IMR-90 (cell line): ENCODE results near the gene ARHGEF10L. TPM values are rescaled to one million over a fixed set of nuclear protein-coding genes. Genes with fewer than 3 reads are reported as not detected.

Experiments used
- ATAC-seq: fragments of 200-7000 bp; cut with Tn5 transposase; 2 replicates; pipeline ENCODE4 v1.9.1; 2020; ENCODE audit warnings: low read depth, mild to moderate bottlenecking, moderate library complexity
- BruUV-seq: library from RNA; stranded (reverse); fragments of 400-500 nt; replicated peaks from 2 replicates; lab custom pipeline; 2021; lab: Mats Ljungman, UMichigan
- CTCF ChIA-PET: fragments of 300-600 bp; formaldehyde crosslinking; extraction: SDS; loops from one replicate; lab custom pipeline; 2021; ENCODE audit warnings: antibody characterized with exemption; lab: Yijun Ruan, JAX
- POLR2A ChIA-PET: fragments of 300-600 bp; sonication (Branson Sonifier 250); formaldehyde crosslinking; loops from one replicate; lab custom pipeline; 2022; ENCODE audit warnings: antibody characterized with exemption; ENCODE audit not compliant: unreplicated experiment; lab: Charles Lee
- DNase-seq: peaks from one replicate; pipeline ENCODE4 v3.0.0; 2013
- H2AFZ ChIP-seq: replicated peaks from 2 replicates; pipeline ENCODE3; 2013; ENCODE audit warnings: low read length, mild to moderate bottlenecking; ENCODE audit not compliant: poor library complexity
- H2AK5ac ChIP-seq: 2 replicates; pipeline ENCODE4 v1.6.1; 2013; ENCODE audit warnings: low read depth, low read length, inconsistent platforms
- H2AK9ac ChIP-seq: replicated peaks from 2 replicates; pipeline ENCODE3; 2013; ENCODE audit warnings: mild to moderate bottlenecking, low read depth, low read length, moderate library complexity; ENCODE audit not compliant: poor library complexity
- H2BK120ac ChIP-seq: 2 replicates; pipeline ENCODE4 v1.6.1; 2013; ENCODE audit warnings: low read depth, low read length, inconsistent platforms
- H2BK15ac ChIP-seq: 3 replicates; pipeline ENCODE4 v1.6.1; 2013; ENCODE audit warnings: low read depth, low read length, inconsistent platforms
- H2BK20ac ChIP-seq: 2 replicates; pipeline ENCODE4 v1.6.1; 2013; ENCODE audit warnings: low read depth, mild to moderate bottlenecking, inconsistent platforms, low read length, moderate library complexity
- H2BK5ac ChIP-seq: 2 replicates; pipeline ENCODE4 v1.6.1; 2013; ENCODE audit warnings: mild to moderate bottlenecking, low read depth, low read length, inconsistent platforms; ENCODE audit not compliant: poor library complexity, severe bottlenecking
- H3K14ac ChIP-seq: replicated peaks from 2 replicates; pipeline ENCODE4 v1.6.1; 2013; ENCODE audit warnings: low read depth, low read length, inconsistent platforms
- H3K18ac ChIP-seq: 2 replicates; pipeline ENCODE4 v1.6.1; 2013; ENCODE audit warnings: low read depth, low read length, control low read depth
- H3K23ac ChIP-seq: 2 replicates; pipeline ENCODE4 v1.6.1; 2013; ENCODE audit warnings: low read depth, low read length, inconsistent platforms
- H3K27ac ChIP-seq: 2 replicates; pipeline ENCODE4 v1.5.1; 2013; ENCODE audit warnings: mild to moderate bottlenecking, control low read depth, low read length; ENCODE audit not compliant: insufficient read depth
- H3K27me3 ChIP-seq: 2 replicates; pipeline ENCODE4 v1.6.1; 2013; ENCODE audit warnings: low read length; ENCODE audit not compliant: control insufficient read depth, insufficient read depth
- H3K36me3 ChIP-seq: 2 replicates; pipeline ENCODE4 v1.6.1; 2013; ENCODE audit warnings: low read length, mixed read lengths; ENCODE audit not compliant: control insufficient read depth, insufficient read depth
- H3K4ac ChIP-seq: 2 replicates; pipeline ENCODE4 v1.6.1; 2013; ENCODE audit warnings: low read depth, low read length, inconsistent platforms
- H3K4me1 ChIP-seq: 2 replicates; pipeline ENCODE4 v1.6.1; 2013; ENCODE audit warnings: low read length, mixed read lengths; ENCODE audit not compliant: control insufficient read depth, insufficient read depth
- H3K4me2 ChIP-seq: 2 replicates; pipeline ENCODE4 v1.6.1; 2013; ENCODE audit warnings: low read depth, mild to moderate bottlenecking, control low read depth, low read length, moderate library complexity
- H3K4me3 ChIP-seq: 2 replicates; pipeline ENCODE4 v1.5.1; 2013; ENCODE audit warnings: low read depth, mild to moderate bottlenecking, control low read depth, low read length, moderate library complexity; ENCODE audit not compliant: insufficient read depth
- H3K56ac ChIP-seq: 2 replicates; pipeline ENCODE4 v1.6.1; 2013; ENCODE audit warnings: low read length, inconsistent platforms; ENCODE audit not compliant: insufficient read depth; ENCODE audit errors: extremely low read depth
- H3K79me1 ChIP-seq, 2 experiments: 2 replicates each; pipeline ENCODE4 v1.6.1; 2013; ENCODE audit warnings: low read length in 2 of 2, inconsistent platforms in 1 of 2, low read depth in 1 of 2
- H3K9ac ChIP-seq: 2 replicates; pipeline ENCODE4 v1.6.1; 2013; ENCODE audit warnings: low read depth, low read length, control low read depth
- H3K9me1 ChIP-seq: 2 replicates; pipeline ENCODE4 v1.6.1; 2013; ENCODE audit warnings: low read length, inconsistent platforms; ENCODE audit not compliant: insufficient read depth
- H3K9me3 ChIP-seq: 2 replicates; pipeline ENCODE4 v1.6.1; 2013; ENCODE audit warnings: low read length; ENCODE audit not compliant: control insufficient read depth, insufficient read depth
- H4K20me1 ChIP-seq: 2 replicates; pipeline ENCODE4 v1.6.1; 2013; ENCODE audit warnings: low read length, inconsistent platforms; ENCODE audit not compliant: insufficient read depth
- H4K5ac ChIP-seq: 2 replicates; pipeline ENCODE4 v1.6.1; 2013; ENCODE audit warnings: mild to moderate bottlenecking, low read depth, low read length, control low read depth
- H4K8ac ChIP-seq, 2 experiments: 2 replicates each; pipeline ENCODE4 v1.6.1; 2013; ENCODE audit warnings: low read depth in 2 of 2, low read length in 2 of 2, control low read depth in 1 of 2, inconsistent platforms in 1 of 2
- H4K91ac ChIP-seq: 2 replicates; pipeline ENCODE4 v1.6.1; 2013; ENCODE audit warnings: low read depth, low read length, inconsistent platforms; ENCODE audit not compliant: insufficient read depth
- CHD1 ChIP-seq: IDR thresholded peaks from 2 replicates; pipeline ENCODE4 v1.6.1; 2012; ENCODE audit warnings: low read depth, low read length, improper control_type of control experiment
- FOS ChIP-seq: fragments of 150-350 bp; IDR thresholded peaks from 2 replicates; pipeline ENCODE4 v1.6.1; 2016; ENCODE audit warnings: low read depth, low read length
- NFE2L2 ChIP-seq: fragments of 150-350 bp; IDR thresholded peaks from 2 replicates; pipeline ENCODE4 v1.6.1; 2016; ENCODE audit warnings: low read depth, mild to moderate bottlenecking, low read length
- RAD21 ChIP-seq: IDR thresholded peaks from 2 replicates; pipeline ENCODE4 v1.6.1; 2012; ENCODE audit warnings: low read length, improper control_type of control experiment
- RCOR1 ChIP-seq: IDR thresholded peaks from 2 replicates; pipeline ENCODE4 v1.6.1; 2012; ENCODE audit warnings: mild to moderate bottlenecking, low read length, improper control_type of control experiment; ENCODE audit not compliant: insufficient replicate concordance
- RFX5 ChIP-seq: IDR thresholded peaks from 2 replicates; pipeline ENCODE4 v1.8.0; 2012; ENCODE audit warnings: low read depth, mild to moderate bottlenecking, low read length, moderate library complexity
- SMC3 ChIP-seq: fragments of 150-350 bp; IDR thresholded peaks from 2 replicates; pipeline ENCODE4 v1.6.1; 2016; ENCODE audit warnings: low read depth, mild to moderate bottlenecking, antibody characterized with exemption, low read length, moderate library complexity
- WGBS, 2 experiments: methylation state at CpG; one replicate each; pipeline versions ENCODE4 v1.1.5 to v1.1.7; 2013; ENCODE audit warnings: missing lambda C conversion rate in 2 of 2; ENCODE audit not compliant: insufficient read length in 1 of 2; ENCODE audit errors: extremely low coverage in 2 of 2; 5-methylcytosine and 5-hydroxymethylcytosine counted together
- dilution Hi-C: fragments of 300-500 bp; cut with HindIII; formaldehyde crosslinking; loops from one replicate; pipeline ENCODE4 v1.14.3; 2018; ENCODE audit warnings: low sequenced_read_pairs; ENCODE audit not compliant: unreplicated experiment
- in situ Hi-C: fragments of 300-500 bp; cut with MboI; formaldehyde crosslinking; loops from 3 replicates; pipeline ENCODE4 v1.14.3; 2019; ENCODE audit warnings: low sequenced_read_pairs, inconsistent platforms, mixed read lengths
- intact Hi-C: fragments of 100-400 bp; cut with micrococcal nuclease; formaldehyde crosslinking; loops from 2 replicates; pipeline ENCODE4 v1.10.0; 2022
- polyA plus RNA-seq, 3 experiments: library from polyadenylated mRNA; depleted of rRNA; stranded (reverse); fragments of >200 nt; gene quantifications; 2 replicates each; pipeline ENCODE4 v1.2.3, GENCODE V29; 2012; ENCODE audit warnings: low replicate concordance in 1 of 3
- total RNA-seq: library from RNA; depleted of rRNA; stranded (reverse); fragments of >200 nt; gene quantifications from 2 replicates; pipeline ENCODE4 v1.2.3, GENCODE V29; 2012
- TF ChIP-seq, protein P1 (sequence below): conservative IDR thresholded peaks from 2 replicates; pipeline ENCODE4 v1.5.1; 2012; ENCODE audit warnings: mild to moderate bottlenecking, low read depth, low read length, improper control_type of control experiment
- TF ChIP-seq, protein P2 (sequence below): fragments of 150-350 bp; IDR thresholded peaks from 2 replicates; pipeline ENCODE4 v1.6.1; 2017; ENCODE audit warnings: mild to moderate bottlenecking, antibody characterized with exemption, low read length, low read depth

The ARHGEF10L gene
- total and polyA plus RNA-seq, 2 of the 4 experiments (the other 2 are of a cell fraction) = 4.8 to 12.4 TPM

DNA sequence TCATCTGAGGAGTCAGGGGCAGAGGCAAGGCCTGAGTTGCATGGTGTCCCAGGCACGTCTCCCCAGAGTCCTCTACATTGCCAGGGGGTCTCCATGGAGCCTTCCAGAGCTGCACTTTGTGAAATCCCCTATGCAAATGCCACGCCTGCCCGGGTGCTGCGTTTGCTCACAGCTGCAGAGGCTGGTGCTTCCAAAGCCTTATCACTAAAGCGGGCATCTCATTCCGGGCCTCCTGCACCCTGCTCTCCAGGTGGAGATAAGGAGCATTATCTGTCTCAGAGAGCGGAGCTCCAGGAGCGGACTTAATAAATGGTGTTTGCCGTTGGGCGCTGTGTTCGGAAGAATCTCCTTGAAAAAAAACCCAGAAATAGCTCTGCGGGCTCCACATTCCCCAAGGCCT, 189.8 kb downstream of the ARHGEF10L start:
- Histone ChIP-seq H2AK9ac (no peak overlapping the region), H3K23ac (no peak overlapping the region), H3K14ac (no peak overlapping the region), H3K27ac (no peak overlapping the region), H3K9ac (no peak overlapping the region), H3K4ac (no peak overlapping the region), H2AFZ (no peak overlapping the region), H4K20me1 (no peaks in the 10 kb centered on the region), H3K4me2 (no peak overlapping the region), H3K9me3 (no peaks in the 10 kb centered on the region; the same call in 1 of the 2 replicates), H2AK5ac (no peak overlapping the region), H2BK20ac (no peak overlapping the region), H3K79me1 (no peaks in the 10 kb centered on the region), H3K9me1 (no peaks in the 10 kb centered on the region), H2BK15ac (no peak overlapping the region), H3K18ac (no peak overlapping the region), H2BK120ac (no peak overlapping the region), H3K27me3 (peaks cover 14% of the 10 kb centered on the region), H3K4me1 (no peaks in the 10 kb centered on the region), H3K56ac (no peak overlapping the region), H4K8ac (no peak overlapping the region), H4K91ac (no peak overlapping the region), H4K5ac (no peak overlapping the region), H2BK5ac (no peak overlapping the region), H3K36me3 (no peaks in the 10 kb centered on the region), H3K4me3 (no peak overlapping the region)
- DNase-seq = no peak
- ChIA-PET CTCF (no interaction called here), POLR2A (no interaction called here)
- no peak for TF ChIP-seq FOS
- no peak for TF ChIP-seq RCOR1
- TF ChIP-seq RAD21 = no peak
- no peak for TF ChIP-seq SMC3
- no peak for TF ChIP-seq NFE2L2
- TF ChIP-seq RFX5 = no peak
- TF ChIP-seq, protein P1, sequence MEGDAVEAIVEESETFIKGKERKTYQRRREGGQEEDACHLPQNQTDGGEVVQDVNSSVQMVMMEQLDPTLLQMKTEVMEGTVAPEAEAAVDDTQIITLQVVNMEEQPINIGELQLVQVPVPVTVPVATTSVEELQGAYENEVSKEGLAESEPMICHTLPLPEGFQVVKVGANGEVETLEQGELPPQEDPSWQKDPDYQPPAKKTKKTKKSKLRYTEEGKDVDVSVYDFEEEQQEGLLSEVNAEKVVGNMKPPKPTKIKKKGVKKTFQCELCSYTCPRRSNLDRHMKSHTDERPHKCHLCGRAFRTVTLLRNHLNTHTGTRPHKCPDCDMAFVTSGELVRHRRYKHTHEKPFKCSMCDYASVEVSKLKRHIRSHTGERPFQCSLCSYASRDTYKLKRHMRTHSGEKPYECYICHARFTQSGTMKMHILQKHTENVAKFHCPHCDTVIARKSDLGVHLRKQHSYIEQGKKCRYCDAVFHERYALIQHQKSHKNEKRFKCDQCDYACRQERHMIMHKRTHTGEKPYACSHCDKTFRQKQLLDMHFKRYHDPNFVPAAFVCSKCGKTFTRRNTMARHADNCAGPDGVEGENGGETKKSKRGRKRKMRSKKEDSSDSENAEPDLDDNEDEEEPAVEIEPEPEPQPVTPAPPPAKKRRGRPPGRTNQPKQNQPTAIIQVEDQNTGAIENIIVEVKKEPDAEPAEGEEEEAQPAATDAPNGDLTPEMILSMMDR = no peak
- no peak for TF ChIP-seq CHD1
- TF ChIP-seq, protein P2, sequence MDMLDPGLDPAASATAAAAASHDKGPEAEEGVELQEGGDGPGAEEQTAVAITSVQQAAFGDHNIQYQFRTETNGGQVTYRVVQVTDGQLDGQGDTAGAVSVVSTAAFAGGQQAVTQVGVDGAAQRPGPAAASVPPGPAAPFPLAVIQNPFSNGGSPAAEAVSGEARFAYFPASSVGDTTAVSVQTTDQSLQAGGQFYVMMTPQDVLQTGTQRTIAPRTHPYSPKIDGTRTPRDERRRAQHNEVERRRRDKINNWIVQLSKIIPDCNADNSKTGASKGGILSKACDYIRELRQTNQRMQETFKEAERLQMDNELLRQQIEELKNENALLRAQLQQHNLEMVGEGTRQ = no peak
- intact Hi-C loops = no loop called here
- ATAC-seq = no peak
- in situ Hi-C loops = no loop called here
- BruUV-seq = no TSS peak
- dilution Hi-C loops = no loop called here
- WGBS, 2 experiments = no CpG with 5 or more reads among the region's 12 CpGs
